ENCODE measurements around the gene PRDM7. TPM values are rescaled to one million over a fixed set of nuclear protein-coding genes. Genes with fewer than 3 reads are reported as not detected.

PRDM7 gene
- total and polyA plus RNA-seq, 2 of the 4 experiments (the other 2 are of a cell fraction) = not detected

- 0 out of 2 replicates have a peak, but pooled peaks cover 2% of the 10 kb centered on the region for H3K9me3 ChIP-seq (ENCODE audit: control insufficient read depth, insufficient read depth, low read length)
- H3K79me1 ChIP-seq (ENCODE audit: low read depth in 1 of 2, low read length in 2 of 2) = no peaks in the 10 kb centered on the region
- H4K5ac ChIP-seq (ENCODE audit: low read depth, low read length) = no peak overlapping the region
- no TSS peak for BruUV-seq (replicated peaks)
- H3K14ac ChIP-seq (replicated peaks; ENCODE audit: low read depth, low read length) = no peak overlapping the region
- no peak overlapping the region for H4K8ac ChIP-seq (ENCODE audit: low read depth in 2 of 2, low read length in 2 of 2)
- no peaks in the 10 kb centered on the region for H4K20me1 ChIP-seq (ENCODE audit: insufficient read depth, low read length)
- H2BK5ac ChIP-seq (ENCODE audit: low read depth, low read length, poor library complexity, severe bottlenecking) = no peak overlapping the region
- H3K27ac ChIP-seq (ENCODE audit: insufficient read depth, low read length) = no peak overlapping the region
- no peak for ATAC-seq (ENCODE audit: low read depth)
- no peak overlapping the region for H3K4ac ChIP-seq (ENCODE audit: low read depth, low read length)
- DNase-seq = no peak
- no peak for TF ChIP-seq BHLHE40 (IDR thresholded peaks at IDR 0.05; ENCODE audit: low read depth, low read length)
- TF ChIP-seq SMC3 (IDR thresholded peaks at IDR 0.05; ENCODE audit: low read depth, low read length) = no peak
- TF ChIP-seq RCOR1 (IDR thresholded peaks at IDR 0.05; ENCODE audit: insufficient replicate concordance, low read length) = no peak
- TF ChIP-seq USF2 (IDR thresholded peaks at IDR 0.05; ENCODE audit: low read depth, low read length) = no peak
- TF ChIP-seq MAFK (IDR thresholded peaks at IDR 0.05; ENCODE audit: low read depth, low read length) = no peak
- no peak for TF ChIP-seq CEBPB (IDR thresholded peaks at IDR 0.05; ENCODE audit: low read depth, low read length)
- no peak for TF ChIP-seq POLR2A (IDR thresholded peaks at IDR 0.05; ENCODE audit: low read depth, low read length)
- no peak for TF ChIP-seq RFX5 (IDR thresholded peaks at IDR 0.05; ENCODE audit: low read depth, low read length)
- TF ChIP-seq MAZ (IDR thresholded peaks at IDR 0.05; ENCODE audit: borderline replicate concordance, low read depth, low read length) = no peak
- TF ChIP-seq RAD21 (IDR thresholded peaks at IDR 0.05; ENCODE audit: low read length) = no peak
- TF ChIP-seq CHD1 (IDR thresholded peaks at IDR 0.05; ENCODE audit: low read depth, low read length) = no peak
- no peak for TF ChIP-seq ELK1 (IDR thresholded peaks at IDR 0.05; ENCODE audit: borderline replicate concordance, low read depth, low read length)
- TF ChIP-seq CTCF (conservative IDR thresholded peaks at IDR 0.05; ENCODE audit: low read depth, low read length) = no peak
- no peak for TF ChIP-seq FOS (IDR thresholded peaks at IDR 0.05; ENCODE audit: low read depth, low read length)
- no peak for TF ChIP-seq MXI1 (IDR thresholded peaks at IDR 0.05; ENCODE audit: borderline replicate concordance, low read depth, low read length)
- no peak for TF ChIP-seq NFE2L2 (IDR thresholded peaks at IDR 0.05; ENCODE audit: low read depth, low read length)
- ChIA-PET POLR2A (ENCODE audit: unreplicated experiment) (no interaction called here), CTCF (no interaction called here)
- H3K4me1 ChIP-seq (ENCODE audit: control insufficient read depth, insufficient read depth, low read length) = peaks cover 11% of the 10 kb centered on the region
- no peaks in the 10 kb centered on the region for H3K9me1 ChIP-seq (ENCODE audit: insufficient read depth, low read length)
- H3K23ac ChIP-seq (ENCODE audit: low read depth, low read length) = no peak overlapping the region
- no peak overlapping the region for H2BK120ac ChIP-seq (ENCODE audit: low read depth, low read length)
- no peak overlapping the region for H3K18ac ChIP-seq (ENCODE audit: low read depth, low read length)
- dilution Hi-C loops (cut with HindIII; ENCODE audit: low sequenced_read_pairs, unreplicated experiment) (no loop called here), in situ Hi-C loops (cut with MboI; ENCODE audit: low sequenced_read_pairs) (no loop called here), intact Hi-C loops (cut with micrococcal nuclease) (no loop called here)
- no peak overlapping the region for H2BK15ac ChIP-seq (ENCODE audit: low read depth, low read length)
- H3K4me3 ChIP-seq (ENCODE audit: insufficient read depth, low read depth, low read length) = no peak overlapping the region
- no peak overlapping the region for H3K56ac ChIP-seq (ENCODE audit: extremely low read depth, insufficient read depth, low read length)
- 95% methylated on average over 7 of the region's 19 CpGs; no CpG with 5 or more reads in 1 of the 2 experiments for WGBS, 2 experiments (ENCODE audit: extremely low coverage in 2 of 2, insufficient read length in 1 of 2)
- no peak overlapping the region for H2AK9ac ChIP-seq (replicated peaks; ENCODE audit: low read depth, low read length, poor library complexity)
- H3K4me2 ChIP-seq (ENCODE audit: low read depth, low read length) = no peak overlapping the region
- H2AFZ ChIP-seq (replicated peaks; ENCODE audit: low read length, poor library complexity) = no peak overlapping the region
- H3K27me3 ChIP-seq (ENCODE audit: control insufficient read depth, insufficient read depth, low read length) = no peaks in the 10 kb centered on the region
- no peaks in the 10 kb centered on the region; the same call in 1 of the 2 replicates for H3K36me3 ChIP-seq (ENCODE audit: control insufficient read depth, insufficient read depth, low read length)
- no peak overlapping the region for H4K91ac ChIP-seq (ENCODE audit: insufficient read depth, low read depth, low read length)
- no peak overlapping the region for H3K9ac ChIP-seq (ENCODE audit: low read depth, low read length)
- H2BK20ac ChIP-seq (ENCODE audit: low read depth, low read length) = no peak overlapping the region
- no peak overlapping the region for H2AK5ac ChIP-seq (ENCODE audit: low read depth, low read length)
Observed at GRCh38 chr16:90048737-90049330, 28.3 kb downstream of the PRDM7 start.

Measured in IMR-90 (cell line).